ENCODE measurements around the gene L3MBTL2. TPM values are rescaled to one million over a fixed set of nuclear protein-coding genes. Genes with fewer than 3 reads are reported as not detected.

The L3MBTL2 gene
- 14.7 TPM for polyA plus RNA-seq (2013, experiment 1 of 2)
- polyA plus RNA-seq (2013, experiment 2 of 2): 15.1 TPM

GRCh38 chr22:41204992-41205900, at the start of gene L3MBTL2:
L3MBTL2 (plus strand) TSS chr22:41205312; CDS start chr22:41205363, 51 bp downstream.
- Histone ChIP-seq H3K79me2 (ENCODE audit: control insufficient read depth, insufficient read depth, low read length) (peaks cover 4% of the 10 kb centered on the region), H2BK5ac (ENCODE audit: low read length) (no peak within 1 kb of the TSS), H3K18ac (ENCODE audit: low read length) (no peak within 1 kb of the TSS), H4K5ac (ENCODE audit: low read length) (no peak within 1 kb of the TSS), H2BK120ac (ENCODE audit: low read depth, low read length) (no peak within 1 kb of the TSS), H3K4me1 (ENCODE audit: control insufficient read depth, low read depth, low read length) (no peaks in the 10 kb centered on the region), H3K36me3 (ENCODE audit: control insufficient read depth, insufficient read depth, low read length) (no peaks in the 10 kb centered on the region), H3K79me1 (ENCODE audit: low read length) (peaks cover 4% of the 10 kb centered on the region), H2BK15ac (replicated peaks; ENCODE audit: low read depth) (no peak within 1 kb of the TSS), H3K27ac (ENCODE audit: low read depth, low read length) (no peak within 1 kb of the TSS), H4K8ac (ENCODE audit: low read depth, low read length) (no peak within 1 kb of the TSS), H3K4me2 (ENCODE audit: low read length) (peak within 1 kb of the TSS; percentile 49), H2AK5ac (ENCODE audit: low read length) (peak within 1 kb of the TSS; percentile 15), H3K4me3 (ENCODE audit: low read length) (peak within 1 kb of the TSS; percentile 49), H3K9ac (ENCODE audit: low read length) (peak within 1 kb of the TSS; percentile 70), H3K23ac (ENCODE audit: low read length) (no peak within 1 kb of the TSS), H3K27me3 (ENCODE audit: insufficient read depth, low read length, poor library complexity) (no peaks in the 10 kb centered on the region), H3K4ac (ENCODE audit: low read depth, low read length) (no peak within 1 kb of the TSS), H3K56ac (ENCODE audit: low read length) (peak within 1 kb of the TSS; percentile 85)
- DNase-seq: peak; percentile 99
- WGBS (ENCODE audit: extremely low coverage, insufficient coverage, low lambda C conversion rate): no CpG with 5 or more reads among the region's 47 CpGs

- WGBS (ENCODE audit: extremely low coverage, insufficient coverage, low lambda C conversion rate): no CpG with 5 or more reads among the region's 4 CpGs
- Histone ChIP-seq H3K27ac (ENCODE audit: low read depth, low read length) (no peak overlapping the region), H3K79me2 (ENCODE audit: control insufficient read depth, insufficient read depth, low read length) (no peaks in the 10 kb centered on the region), H3K23ac (ENCODE audit: low read length) (no peak overlapping the region), H3K4ac (ENCODE audit: low read depth, low read length) (no peak overlapping the region), H3K4me3 (ENCODE audit: low read length) (no peak overlapping the region), H3K9ac (ENCODE audit: low read length) (no peak overlapping the region), H3K36me3 (ENCODE audit: control insufficient read depth, insufficient read depth, low read length) (peaks cover 24% of the 10 kb centered on the region), H2AK5ac (ENCODE audit: low read length) (no peak overlapping the region), H3K56ac (ENCODE audit: low read length) (no peak overlapping the region), H3K27me3 (ENCODE audit: insufficient read depth, low read length, poor library complexity) (no peaks in the 10 kb centered on the region), H3K4me2 (ENCODE audit: low read length) (no peak overlapping the region), H3K4me1 (ENCODE audit: control insufficient read depth, low read depth, low read length) (no peaks in the 10 kb centered on the region), H3K18ac (ENCODE audit: low read length) (no peak overlapping the region), H4K8ac (ENCODE audit: low read depth, low read length) (no peak overlapping the region), H4K5ac (ENCODE audit: low read length) (no peak overlapping the region), H2BK5ac (ENCODE audit: low read length) (no peak overlapping the region), H2BK15ac (replicated peaks; ENCODE audit: low read depth) (no peak overlapping the region), H3K79me1 (ENCODE audit: low read length) (peaks cover 3% of the 10 kb centered on the region), H2BK120ac (ENCODE audit: low read depth, low read length) (no peak overlapping the region)
- no peak for DNase-seq
These were observed 48.0 kb upstream of the L3MBTL2 start for GRCh38 chr22:41157083-41157482.

GRCh38 chr22:41169157-41169556, 36.0 kb upstream of the L3MBTL2 start:
- Histone ChIP-seq H4K5ac (ENCODE audit: low read length) (no peak overlapping the region), H2AK5ac (ENCODE audit: low read length) (no peak overlapping the region), H3K79me1 (ENCODE audit: low read length) (no peaks in the 10 kb centered on the region), H3K56ac (ENCODE audit: low read length) (no peak overlapping the region), H2BK120ac (ENCODE audit: low read depth, low read length) (no peak overlapping the region), H3K4me1 (ENCODE audit: control insufficient read depth, low read depth, low read length) (no peaks in the 10 kb centered on the region), H2BK15ac (replicated peaks; ENCODE audit: low read depth) (no peak overlapping the region), H3K4me3 (ENCODE audit: low read length) (no peak overlapping the region), H3K23ac (ENCODE audit: low read length) (no peak overlapping the region), H3K18ac (ENCODE audit: low read length) (no peak overlapping the region), H2BK5ac (ENCODE audit: low read length) (no peak overlapping the region), H3K27me3 (ENCODE audit: insufficient read depth, low read length, poor library complexity) (peaks cover 1% of the 10 kb centered on the region), H3K27ac (ENCODE audit: low read depth, low read length) (no peak overlapping the region), H3K79me2 (ENCODE audit: control insufficient read depth, insufficient read depth, low read length) (no peaks in the 10 kb centered on the region), H3K4ac (ENCODE audit: low read depth, low read length) (no peak overlapping the region), H3K4me2 (ENCODE audit: low read length) (no peak overlapping the region), H3K9ac (ENCODE audit: low read length) (no peak overlapping the region), H4K8ac (ENCODE audit: low read depth, low read length) (no peak overlapping the region), H3K36me3 (ENCODE audit: control insufficient read depth, insufficient read depth, low read length) (peaks cover 17% of the 10 kb centered on the region)
- WGBS (ENCODE audit: extremely low coverage, insufficient coverage, low lambda C conversion rate): no CpG with 5 or more reads among the region's 8 CpGs
- DNase-seq: no peak

- no peak overlapping the region for H2BK120ac ChIP-seq (ENCODE audit: low read depth, low read length)
- peaks cover 1% of the 10 kb centered on the region for H3K27me3 ChIP-seq (ENCODE audit: insufficient read depth, low read length, poor library complexity)
- H3K56ac ChIP-seq (ENCODE audit: low read length): no peak overlapping the region
- H3K18ac ChIP-seq (ENCODE audit: low read length): no peak overlapping the region
- no peaks in the 10 kb centered on the region for H3K79me2 ChIP-seq (ENCODE audit: control insufficient read depth, insufficient read depth, low read length)
- H3K4me1 ChIP-seq (ENCODE audit: control insufficient read depth, low read depth, low read length): no peaks in the 10 kb centered on the region
- H3K27ac ChIP-seq (ENCODE audit: low read depth, low read length): no peak overlapping the region
- no peak for DNase-seq
- no peak overlapping the region for H3K23ac ChIP-seq (ENCODE audit: low read length)
- H2AK5ac ChIP-seq (ENCODE audit: low read length): no peak overlapping the region
- H2BK15ac ChIP-seq (replicated peaks; ENCODE audit: low read depth): no peak overlapping the region
- no peak overlapping the region for H3K4ac ChIP-seq (ENCODE audit: low read depth, low read length)
- H3K36me3 ChIP-seq (ENCODE audit: control insufficient read depth, insufficient read depth, low read length): peaks cover 27% of the 10 kb centered on the region
- no peak overlapping the region for H4K8ac ChIP-seq (ENCODE audit: low read depth, low read length)
- no peaks in the 10 kb centered on the region for H3K79me1 ChIP-seq (ENCODE audit: low read length)
- H2BK5ac ChIP-seq (ENCODE audit: low read length): no peak overlapping the region
- H3K4me3 ChIP-seq (ENCODE audit: low read length): no peak overlapping the region
- H3K4me2 ChIP-seq (ENCODE audit: low read length): no peak overlapping the region
- H3K9ac ChIP-seq (ENCODE audit: low read length): no peak overlapping the region
- H4K5ac ChIP-seq (ENCODE audit: low read length): no peak overlapping the region
- no CpG with 5 or more reads among the region's 3 CpGs for WGBS (ENCODE audit: extremely low coverage, insufficient coverage, low lambda C conversion rate)
These were observed 33.1 kb upstream of the L3MBTL2 start for GRCh38 chr22:41171996-41172395.

GRCh38 chr22:41175546-41175945, 29.6 kb upstream of the L3MBTL2 start:
- Histone ChIP-seq H2BK120ac (ENCODE audit: low read depth, low read length) (no peak overlapping the region), H4K5ac (ENCODE audit: low read length) (no peak overlapping the region), H3K4me2 (ENCODE audit: low read length) (no peak overlapping the region), H3K4me3 (ENCODE audit: low read length) (no peak overlapping the region), H3K56ac (ENCODE audit: low read length) (no peak overlapping the region), H3K18ac (ENCODE audit: low read length) (no peak overlapping the region), H3K9ac (ENCODE audit: low read length) (no peak overlapping the region), H4K8ac (ENCODE audit: low read depth, low read length) (no peak overlapping the region), H2BK5ac (ENCODE audit: low read length) (no peak overlapping the region), H3K79me2 (ENCODE audit: control insufficient read depth, insufficient read depth, low read length) (no peaks in the 10 kb centered on the region), H2AK5ac (ENCODE audit: low read length) (no peak overlapping the region), H3K79me1 (ENCODE audit: low read length) (no peaks in the 10 kb centered on the region), H3K27me3 (ENCODE audit: insufficient read depth, low read length, poor library complexity) (peaks cover 1% of the 10 kb centered on the region), H3K23ac (ENCODE audit: low read length) (no peak overlapping the region), H3K4me1 (ENCODE audit: control insufficient read depth, low read depth, low read length) (no peaks in the 10 kb centered on the region), H3K4ac (ENCODE audit: low read depth, low read length) (no peak overlapping the region), H3K27ac (ENCODE audit: low read depth, low read length) (no peak overlapping the region), H2BK15ac (replicated peaks; ENCODE audit: low read depth) (no peak overlapping the region), H3K36me3 (ENCODE audit: control insufficient read depth, insufficient read depth, low read length) (peaks cover 39% of the 10 kb centered on the region)
- WGBS (ENCODE audit: extremely low coverage, insufficient coverage, low lambda C conversion rate): no CpG with 5 or more reads among the region's 2 CpGs
- no peak for DNase-seq
